PFSK-1 (cell line): ENCODE results near the gene EME2.

Source experiments
- FOXP2 ChIP-seq: optimal IDR thresholded peaks from 2 replicates; pipeline ENCODE3; 2011; ENCODE audit warnings: borderline replicate concordance, control low read depth, inconsistent platforms; ENCODE audit not compliant: insufficient read depth; ENCODE audit errors: extremely low read length, extremely low read depth
- POLR2AphosphoS5 ChIP-seq: IDR thresholded peaks from 2 replicates; pipeline ENCODE4 v1.6.1; 2012; ENCODE audit warnings: low read depth, mild to moderate bottlenecking, control low read depth, low read length, moderate library complexity
- SIN3A ChIP-seq: IDR thresholded peaks from 2 replicates; pipeline ENCODE4 v1.6.1; 2012; ENCODE audit warnings: mild to moderate bottlenecking, low read length, moderate library complexity, borderline replicate concordance; ENCODE audit not compliant: insufficient read depth
- TAF1 ChIP-seq: IDR thresholded peaks from 2 replicates; pipeline ENCODE4 v1.6.1; 2012; ENCODE audit warnings: low read length, control low read depth, borderline replicate concordance; ENCODE audit not compliant: insufficient read depth
- TF ChIP-seq, protein P1 (sequence below), 2 experiments: IDR thresholded peaks; 2 replicates each; pipeline versions ENCODE4 v1.6.1 to v1.8.0; 2011 to 2012; ENCODE audit warnings: low read depth in 2 of 2, low read length in 2 of 2, control low read depth in 1 of 2, inconsistent platforms in 1 of 2, mild to moderate bottlenecking in 1 of 2, moderate library complexity in 1 of 2; ENCODE audit not compliant: insufficient read depth in 1 of 2

DNA sequence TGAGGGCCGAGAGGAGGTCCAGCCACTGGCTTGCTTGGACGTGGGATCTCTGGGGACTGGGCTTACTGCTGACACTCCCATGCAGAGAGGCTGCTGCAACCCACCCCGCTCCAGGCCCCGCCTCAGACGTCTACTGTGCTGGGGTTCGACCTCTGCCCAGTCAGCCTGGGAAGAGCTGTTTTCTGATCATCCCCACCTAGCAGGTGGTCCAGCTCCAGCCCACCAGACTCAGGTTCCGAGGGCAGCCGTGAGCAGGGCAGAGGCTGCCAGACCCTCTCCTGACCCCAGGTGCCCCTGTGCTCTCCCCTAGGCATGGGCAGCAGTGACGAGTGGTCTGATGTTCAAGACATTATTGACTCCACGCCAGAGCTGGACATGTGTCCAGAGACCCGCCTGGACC lies 24.7 kb upstream of the EME2 start:
- TF ChIP-seq, protein P1, sequence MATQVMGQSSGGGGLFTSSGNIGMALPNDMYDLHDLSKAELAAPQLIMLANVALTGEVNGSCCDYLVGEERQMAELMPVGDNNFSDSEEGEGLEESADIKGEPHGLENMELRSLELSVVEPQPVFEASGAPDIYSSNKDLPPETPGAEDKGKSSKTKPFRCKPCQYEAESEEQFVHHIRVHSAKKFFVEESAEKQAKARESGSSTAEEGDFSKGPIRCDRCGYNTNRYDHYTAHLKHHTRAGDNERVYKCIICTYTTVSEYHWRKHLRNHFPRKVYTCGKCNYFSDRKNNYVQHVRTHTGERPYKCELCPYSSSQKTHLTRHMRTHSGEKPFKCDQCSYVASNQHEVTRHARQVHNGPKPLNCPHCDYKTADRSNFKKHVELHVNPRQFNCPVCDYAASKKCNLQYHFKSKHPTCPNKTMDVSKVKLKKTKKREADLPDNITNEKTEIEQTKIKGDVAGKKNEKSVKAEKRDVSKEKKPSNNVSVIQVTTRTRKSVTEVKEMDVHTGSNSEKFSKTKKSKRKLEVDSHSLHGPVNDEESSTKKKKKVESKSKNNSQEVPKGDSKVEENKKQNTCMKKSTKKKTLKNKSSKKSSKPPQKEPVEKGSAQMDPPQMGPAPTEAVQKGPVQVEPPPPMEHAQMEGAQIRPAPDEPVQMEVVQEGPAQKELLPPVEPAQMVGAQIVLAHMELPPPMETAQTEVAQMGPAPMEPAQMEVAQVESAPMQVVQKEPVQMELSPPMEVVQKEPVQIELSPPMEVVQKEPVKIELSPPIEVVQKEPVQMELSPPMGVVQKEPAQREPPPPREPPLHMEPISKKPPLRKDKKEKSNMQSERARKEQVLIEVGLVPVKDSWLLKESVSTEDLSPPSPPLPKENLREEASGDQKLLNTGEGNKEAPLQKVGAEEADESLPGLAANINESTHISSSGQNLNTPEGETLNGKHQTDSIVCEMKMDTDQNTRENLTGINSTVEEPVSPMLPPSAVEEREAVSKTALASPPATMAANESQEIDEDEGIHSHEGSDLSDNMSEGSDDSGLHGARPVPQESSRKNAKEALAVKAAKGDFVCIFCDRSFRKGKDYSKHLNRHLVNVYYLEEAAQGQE (IDR thresholded peaks at IDR 0.05; ENCODE audit: insufficient read depth in 1 of 2, low read depth in 2 of 2, low read length in 2 of 2), result no peak
- TF ChIP-seq FOXP2, result no peak
- no peak for TF ChIP-seq SIN3A
- no peak for TF ChIP-seq POLR2AphosphoS5
- TF ChIP-seq TAF1, result no peak
